ENCODE data around the gene VCP.

The VCP gene

DNA sequence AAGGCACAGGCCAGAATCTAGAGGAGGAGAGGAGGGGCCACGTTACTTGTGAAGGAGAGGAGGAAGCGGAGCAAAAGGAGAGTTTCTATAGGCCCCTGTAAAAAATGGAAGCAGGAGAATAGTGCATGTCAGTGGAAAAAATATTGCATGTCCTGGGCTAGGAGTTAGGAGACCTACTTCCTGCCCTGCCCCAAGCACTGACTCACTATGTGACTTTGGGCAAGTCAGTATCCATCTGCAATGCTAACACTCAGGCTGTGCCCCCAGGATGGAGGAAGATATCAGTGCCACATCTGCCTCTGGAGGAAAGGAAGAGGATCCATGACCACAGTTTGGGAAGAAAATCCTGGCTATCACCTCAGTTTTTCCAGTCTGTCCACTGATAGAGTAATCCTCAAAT lies 17.0 kb upstream of the VCP start:
- Mint-ChIP-seq H3K4me1 (ENCODE audit: low read depth) (peaks cover 8% of the 10 kb centered on the region), H3K9me3 (no peaks in the 10 kb centered on the region), H3K27me3 (no peaks in the 10 kb centered on the region), H3K27ac (no peak overlapping the region), H3K4me3 (no peak overlapping the region), H3K36me3 (ENCODE audit: low read depth) (peaks cover 83% of the 10 kb centered on the region)
- intact Hi-C loops (cut with micrococcal nuclease), result no loop called here

DNA sequence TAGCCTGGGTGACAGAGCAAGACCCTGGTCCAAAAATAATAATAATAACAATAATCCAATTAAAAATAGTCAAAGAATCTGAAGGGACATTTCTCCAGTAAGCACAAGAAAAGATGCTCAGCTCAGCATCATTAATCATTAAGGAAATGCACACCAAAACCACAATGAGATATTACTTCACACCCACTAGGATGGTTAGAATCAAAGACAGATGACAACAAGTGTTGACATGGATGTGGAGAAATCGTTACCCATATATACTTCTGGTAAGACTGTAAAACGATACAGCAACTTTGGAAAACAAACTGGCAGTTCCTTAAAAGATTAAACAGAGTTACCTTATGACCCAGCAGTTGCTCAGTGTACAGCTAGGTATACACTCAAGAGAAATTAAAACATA lies 12.7 kb upstream of the VCP start:
- H3K27me3 Mint-ChIP-seq, result no peaks in the 10 kb centered on the region
- H3K36me3 Mint-ChIP-seq (ENCODE audit: low read depth), result peaks cover 40% of the 10 kb centered on the region
- H3K27ac Mint-ChIP-seq, result no peak overlapping the region
- intact Hi-C loops (cut with micrococcal nuclease), result no loop called here
- no peak overlapping the region for H3K4me3 Mint-ChIP-seq
- no peaks in the 10 kb centered on the region for H3K4me1 Mint-ChIP-seq (ENCODE audit: low read depth)
- no peaks in the 10 kb centered on the region for H3K9me3 Mint-ChIP-seq

DNA sequence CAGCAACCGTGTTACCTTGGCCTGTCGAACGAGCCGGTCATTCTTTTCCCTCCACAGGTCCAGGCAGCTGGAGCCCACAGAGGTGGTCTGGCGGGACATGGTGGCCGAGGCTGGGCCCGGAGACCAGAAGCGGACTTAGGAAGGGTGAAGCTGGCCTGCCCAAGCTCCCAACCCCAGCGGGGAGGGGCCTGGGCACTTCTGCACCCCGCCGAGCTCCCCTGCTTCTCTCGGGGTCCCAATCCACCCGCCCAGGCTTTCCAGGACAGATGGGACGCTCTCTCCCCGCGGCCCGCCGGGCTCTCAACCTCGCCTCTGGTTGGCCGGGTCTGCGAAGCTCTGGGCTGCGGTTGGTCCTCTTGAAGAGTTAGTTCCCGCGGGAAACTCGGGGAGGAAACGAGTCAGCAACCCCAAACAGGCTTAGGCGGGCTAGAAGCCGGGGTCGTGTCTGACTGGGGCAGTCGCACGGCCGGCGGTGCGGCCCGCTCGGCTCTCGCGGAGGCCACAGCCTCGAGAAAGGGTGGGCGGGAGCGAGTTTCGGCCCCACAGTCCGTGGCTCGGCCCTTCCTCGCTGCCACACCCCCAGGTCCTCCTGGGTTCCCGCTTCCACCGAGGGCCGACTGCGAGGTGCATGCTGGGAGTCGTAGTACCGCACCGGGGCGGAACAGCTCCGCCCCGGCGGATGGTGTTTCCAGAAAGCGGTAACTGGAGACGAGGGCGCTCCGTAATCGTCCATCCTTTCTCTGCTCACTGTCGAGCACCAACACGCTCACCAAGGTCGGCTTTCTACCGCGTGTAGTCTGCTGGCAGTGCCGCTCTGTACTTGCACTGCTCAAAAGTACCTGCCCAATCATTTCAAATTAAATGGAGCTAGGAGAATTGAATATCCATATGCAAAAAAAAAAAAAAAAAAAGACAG lies 7.3 kb upstream of the VCP start, which contains the start of gene FANCG:
FANCG (minus strand) TSS at position 517 of the 916 bp plus-strand sequence; CDS start at position 99, 418 bp downstream.
- Mint-ChIP-seq H3K9me3 (no peaks in the 10 kb centered on the region), H3K27ac (peak within 1 kb of the TSS; percentile 89), H3K36me3 (ENCODE audit: low read depth) (peaks cover 22% of the 10 kb centered on the region), H3K4me3 (peak within 1 kb of the TSS; percentile 92), H3K27me3 (no peaks in the 10 kb centered on the region), H3K4me1 (ENCODE audit: low read depth) (peaks cover 26% of the 10 kb centered on the region)
- intact Hi-C loops (cut with micrococcal nuclease), result loop anchor here (2.0 kb wide), 1 partner anchor 17 kb away; the partner anchor contains the start of gene PIGO

DNA sequence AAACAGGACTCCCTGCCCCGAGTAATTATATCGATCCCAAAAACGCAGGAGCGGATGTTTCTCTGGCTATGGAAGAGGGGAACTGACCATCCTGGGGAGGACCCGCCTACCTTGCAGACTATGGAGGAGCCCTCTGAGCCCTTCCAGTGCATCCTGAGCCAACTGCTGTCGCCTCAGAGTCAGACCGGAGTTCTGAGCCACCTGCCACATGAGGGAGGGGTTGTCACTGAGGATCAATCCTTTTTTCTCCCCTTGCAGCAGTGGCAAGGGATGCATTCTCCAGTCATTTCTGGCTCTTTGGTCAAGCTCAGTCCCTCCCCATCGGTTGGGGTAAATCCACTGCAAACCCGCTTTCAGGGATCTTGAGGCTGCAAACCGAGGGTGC lies 6.6 kb upstream of the VCP start:
- intact Hi-C loops (cut with micrococcal nuclease), result no loop called here
- H3K27me3 Mint-ChIP-seq, result no peaks in the 10 kb centered on the region
- no peaks in the 10 kb centered on the region for H3K9me3 Mint-ChIP-seq
- H3K4me3 Mint-ChIP-seq, result peak overlapping the region; percentile 92
- H3K36me3 Mint-ChIP-seq (ENCODE audit: low read depth), result peaks cover 28% of the 10 kb centered on the region
- peak overlapping the region; percentile 89 for H3K27ac Mint-ChIP-seq
- H3K4me1 Mint-ChIP-seq (ENCODE audit: low read depth), result peaks cover 26% of the 10 kb centered on the region

DNA sequence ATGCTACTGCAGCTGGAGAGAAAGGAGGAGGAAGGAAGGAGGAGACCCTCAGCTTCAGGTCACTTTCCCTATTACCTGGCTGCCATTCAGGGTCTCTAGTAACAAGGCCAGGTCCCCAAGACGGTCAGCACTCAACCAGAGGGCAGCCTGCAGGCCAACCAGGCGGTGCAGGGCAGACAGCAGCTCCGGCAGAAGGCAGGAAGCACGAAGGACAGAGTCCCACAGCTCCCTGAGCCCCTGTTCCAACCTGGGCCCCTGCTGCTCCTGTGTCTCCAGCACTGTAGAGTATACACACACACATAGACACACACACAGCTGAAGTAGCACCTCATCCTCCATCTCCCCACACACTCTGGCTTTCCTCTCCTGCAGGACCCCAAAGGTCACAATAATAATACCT lies 5.6 kb upstream of the VCP start:
- no peaks in the 10 kb centered on the region for H3K27me3 Mint-ChIP-seq
- peak overlapping the region; percentile 92 for H3K4me3 Mint-ChIP-seq
- H3K9me3 Mint-ChIP-seq, result no peaks in the 10 kb centered on the region
- H3K36me3 Mint-ChIP-seq (ENCODE audit: low read depth), result peaks cover 33% of the 10 kb centered on the region
- H3K27ac Mint-ChIP-seq, result no peak overlapping the region
- intact Hi-C loops (cut with micrococcal nuclease), result no loop called here
- H3K4me1 Mint-ChIP-seq (ENCODE audit: low read depth), result peaks cover 28% of the 10 kb centered on the region

DNA sequence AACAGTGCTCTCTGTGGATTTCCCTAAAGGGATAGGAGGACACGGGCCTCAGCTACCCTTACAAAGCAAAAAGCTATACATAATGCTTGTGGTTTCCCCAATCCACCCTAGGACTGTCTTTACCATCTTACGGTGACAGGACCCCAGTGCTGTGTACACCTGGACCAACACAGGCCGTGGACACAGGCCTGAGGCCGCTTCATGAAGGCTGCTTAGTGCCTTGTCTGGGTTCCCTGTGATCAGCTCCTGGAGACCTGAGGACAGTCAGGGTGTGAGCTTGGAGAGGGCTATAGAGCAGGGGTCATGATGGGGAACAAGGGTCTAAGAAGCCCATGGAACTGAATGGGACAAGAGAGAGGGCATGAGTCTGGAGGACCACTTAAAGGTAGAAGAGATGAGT lies 4.4 kb upstream of the VCP start:
- intact Hi-C loops (cut with micrococcal nuclease), result no loop called here
- Mint-ChIP-seq H3K4me1 (ENCODE audit: low read depth) (peaks cover 31% of the 10 kb centered on the region), H3K9me3 (no peaks in the 10 kb centered on the region), H3K27ac (no peak overlapping the region), H3K36me3 (ENCODE audit: low read depth) (peaks cover 40% of the 10 kb centered on the region), H3K4me3 (no peak overlapping the region), H3K27me3 (no peaks in the 10 kb centered on the region)

DNA sequence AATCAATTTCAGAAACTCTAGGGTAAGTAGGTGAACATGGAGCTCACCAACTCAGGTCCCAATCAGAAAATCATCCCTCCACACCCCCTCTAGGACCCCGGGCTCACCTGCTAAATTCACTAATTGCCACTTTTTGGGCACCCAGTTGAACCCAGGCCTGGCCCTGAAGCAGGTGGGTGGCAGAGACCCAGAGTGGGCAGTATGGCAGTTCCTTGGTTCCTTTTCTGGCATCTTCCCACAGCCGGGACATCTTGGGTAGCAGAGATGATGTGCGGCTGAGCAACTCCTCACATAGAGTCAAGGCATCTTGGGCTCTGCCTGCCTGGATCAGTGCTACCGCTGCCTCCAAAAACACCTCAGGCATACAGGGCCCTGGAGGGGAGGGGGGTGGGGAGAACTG lies 2.9 kb upstream of the VCP start:
- no peak overlapping the region for H3K27ac Mint-ChIP-seq
- intact Hi-C loops (cut with micrococcal nuclease), result no loop called here
- no peaks in the 10 kb centered on the region for H3K9me3 Mint-ChIP-seq
- peaks cover 37% of the 10 kb centered on the region for H3K4me1 Mint-ChIP-seq (ENCODE audit: low read depth)
- H3K36me3 Mint-ChIP-seq (ENCODE audit: low read depth), result peaks cover 51% of the 10 kb centered on the region
- H3K4me3 Mint-ChIP-seq, result no peak overlapping the region
- H3K27me3 Mint-ChIP-seq, result no peaks in the 10 kb centered on the region

DNA sequence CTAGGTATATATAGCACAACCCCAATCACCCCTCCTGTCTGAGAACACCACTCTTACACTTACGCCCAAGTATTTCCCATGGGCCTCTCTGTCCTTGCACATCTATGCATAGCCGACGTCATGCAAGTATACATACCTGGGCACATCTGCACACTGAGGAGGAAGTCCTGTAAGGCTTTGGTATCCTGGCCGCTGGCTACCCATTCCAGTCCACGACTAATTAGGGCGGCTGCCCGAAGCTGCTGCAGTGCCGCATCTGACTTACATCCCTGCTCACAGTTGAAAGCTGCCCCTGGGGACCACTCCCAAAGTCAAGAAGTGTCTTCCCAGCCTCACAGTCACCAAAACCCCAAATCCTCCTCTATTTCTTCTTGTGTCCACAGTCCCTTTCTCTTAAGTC lies 2.4 kb upstream of the VCP start:
- intact Hi-C loops (cut with micrococcal nuclease), result loop anchor here (5.0 kb wide), 1 partner anchor 407 kb away; a partner anchor contains a TSS

DNA sequence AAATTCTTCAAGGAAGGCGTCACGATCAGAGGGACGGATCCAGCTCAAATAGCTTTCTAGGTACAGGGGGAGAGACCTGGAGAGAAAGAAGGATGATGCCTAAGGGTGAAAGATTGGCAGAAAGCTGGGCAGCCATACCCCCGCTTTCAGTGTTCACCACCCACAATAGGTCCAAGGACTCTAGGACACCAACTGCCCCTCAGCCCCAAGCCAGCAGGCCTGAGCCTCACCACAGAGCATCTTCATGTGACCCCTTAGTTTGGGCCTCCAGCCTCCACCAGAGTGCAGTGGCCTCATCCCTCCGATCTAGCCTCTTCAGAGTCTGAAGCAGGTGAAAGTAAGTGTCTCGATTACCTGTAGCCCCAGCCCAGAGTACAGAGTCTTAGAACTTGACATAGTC lies 1.7 kb upstream of the VCP start:
- H3K4me1 Mint-ChIP-seq (ENCODE audit: low read depth), result peaks cover 41% of the 10 kb centered on the region
- H3K27me3 Mint-ChIP-seq, result no peaks in the 10 kb centered on the region
- no peak overlapping the region for H3K27ac Mint-ChIP-seq
- H3K36me3 Mint-ChIP-seq (ENCODE audit: low read depth), result peaks cover 56% of the 10 kb centered on the region
- no peaks in the 10 kb centered on the region for H3K9me3 Mint-ChIP-seq
- no peak overlapping the region for H3K4me3 Mint-ChIP-seq
- intact Hi-C loops (cut with micrococcal nuclease), result loop anchor here (5.0 kb wide), 1 partner anchor 407 kb away; a partner anchor contains a TSS

More for the DNA sequence above, 2.4 kb upstream of the VCP start:
- H3K27ac Mint-ChIP-seq, result no peak overlapping the region
- H3K4me1 Mint-ChIP-seq (ENCODE audit: low read depth), result peaks cover 42% of the 10 kb centered on the region
- H3K9me3 Mint-ChIP-seq, result no peaks in the 10 kb centered on the region
- no peaks in the 10 kb centered on the region for H3K27me3 Mint-ChIP-seq
- H3K4me3 Mint-ChIP-seq, result no peak overlapping the region
- H3K36me3 Mint-ChIP-seq (ENCODE audit: low read depth), result peaks cover 56% of the 10 kb centered on the region

DNA sequence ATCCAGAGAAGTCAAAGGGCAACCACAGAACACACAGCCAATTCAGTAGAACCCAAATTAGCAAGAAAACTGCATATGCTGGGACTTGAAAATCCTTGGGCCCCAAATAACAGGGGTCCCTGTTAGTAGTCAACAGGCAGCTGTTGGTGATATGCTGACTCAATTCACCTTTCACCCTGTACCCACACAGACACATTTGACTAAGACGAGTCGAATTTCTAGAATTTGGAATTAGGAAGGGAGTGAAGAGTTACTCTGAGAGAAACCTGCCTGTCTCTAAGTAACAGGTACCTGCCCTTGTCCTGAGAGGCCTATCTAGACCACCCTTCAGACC lies 821 bp upstream of the VCP start:
- H3K36me3 Mint-ChIP-seq (ENCODE audit: low read depth), result peaks cover 62% of the 10 kb centered on the region

DNA sequence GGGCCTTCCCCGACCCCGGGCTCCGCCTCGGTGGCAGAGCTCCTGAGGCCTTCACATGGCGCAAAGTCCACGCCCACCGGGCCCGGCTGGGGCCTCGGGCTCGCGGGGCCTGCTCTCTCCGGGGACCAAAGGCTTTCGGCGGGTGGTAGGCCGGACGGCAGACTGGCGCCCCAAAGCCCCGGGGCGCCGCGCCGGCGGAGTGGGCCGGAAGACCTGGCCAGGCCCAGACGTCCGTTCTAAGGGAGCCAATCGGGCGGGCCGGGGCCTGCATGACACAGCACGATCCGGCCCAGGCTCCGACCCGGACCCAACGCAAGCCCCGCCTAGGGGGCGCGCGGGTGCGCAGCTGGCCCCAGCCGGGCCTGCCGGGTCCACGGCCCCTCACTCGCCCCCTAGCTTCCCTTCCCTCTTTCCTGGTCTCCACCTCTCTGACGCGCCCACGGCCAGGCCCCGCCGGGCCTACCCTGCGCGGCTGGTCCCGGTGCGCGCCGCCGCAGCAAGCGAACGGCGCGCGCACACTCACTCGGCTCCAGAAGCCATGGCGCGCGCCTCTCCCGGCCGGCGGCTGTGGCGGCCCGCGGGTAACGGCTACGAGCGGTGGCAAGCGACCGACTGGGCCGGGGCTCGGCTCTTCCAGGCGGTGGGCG lies 488 bp downstream of the VCP start:
- Mint-ChIP-seq H3K9me3 (no peaks in the 10 kb centered on the region), H3K4me1 (ENCODE audit: low read depth) (peaks cover 36% of the 10 kb centered on the region)

More for the DNA sequence above, 821 bp upstream of the VCP start:
- Mint-ChIP-seq H3K9me3 (no peaks in the 10 kb centered on the region), H3K27me3 (no peaks in the 10 kb centered on the region), H3K4me3 (peak overlapping the region; percentile 82), H3K27ac (peak overlapping the region; percentile 96), H3K4me1 (ENCODE audit: low read depth) (peaks cover 39% of the 10 kb centered on the region)
- intact Hi-C loops (cut with micrococcal nuclease), result loop anchor here (5.0 kb wide), 1 partner anchor 406 kb away; a partner anchor contains a TSS

DNA sequence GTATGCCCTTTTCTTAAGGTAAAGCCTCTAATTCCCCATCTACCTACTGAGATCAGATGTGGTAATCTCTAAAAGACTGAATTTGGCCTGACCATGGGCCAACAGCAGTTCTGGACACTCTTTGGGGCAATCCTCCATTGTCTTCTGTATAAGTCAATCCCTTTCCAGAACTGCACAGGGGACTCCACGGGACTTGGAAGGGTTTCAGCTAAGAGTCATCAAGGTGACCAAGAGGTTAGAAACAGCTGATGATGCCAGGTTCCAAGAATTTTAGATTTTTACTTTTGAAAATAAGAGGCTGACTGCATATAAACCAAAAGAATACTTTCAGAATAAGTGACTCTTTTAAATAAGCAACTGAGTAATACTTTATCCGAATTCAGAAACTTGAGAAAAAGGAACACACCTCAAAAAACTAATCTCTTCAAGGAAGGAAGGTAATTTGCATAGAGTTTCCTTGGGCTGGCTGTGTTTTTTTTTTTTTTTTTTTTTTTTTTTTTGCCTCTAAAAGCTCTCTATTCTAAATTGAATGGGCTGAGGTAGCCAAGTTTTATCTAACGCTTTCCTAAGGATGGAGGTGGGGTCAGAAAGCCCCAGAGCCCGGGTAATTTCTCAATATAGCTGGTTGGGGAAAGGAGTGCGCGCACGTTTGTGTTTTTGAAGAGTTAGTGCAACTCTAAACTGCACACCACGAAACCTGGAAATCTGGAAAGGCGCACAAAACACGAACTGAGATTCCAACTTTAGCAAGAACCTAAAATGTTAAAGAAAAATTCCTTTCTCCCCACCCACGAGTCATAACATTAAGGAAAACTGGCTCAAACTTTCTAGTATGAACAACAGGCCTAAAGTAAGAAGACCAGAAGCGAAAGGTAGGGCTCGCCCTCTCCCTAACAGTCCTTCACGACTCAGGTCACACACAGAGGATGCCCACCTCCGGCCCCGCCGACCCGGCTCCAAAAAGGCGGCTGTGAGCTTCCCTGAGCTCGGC lies 1.3 kb downstream of the VCP start:
- intact Hi-C loops (cut with micrococcal nuclease), result loop anchor here (5.0 kb wide), 1 partner anchor 404 kb away; a partner anchor contains a TSS
- Mint-ChIP-seq H3K9me3 (no peaks in the 10 kb centered on the region), H3K27ac (peak overlapping the region; percentile 96), H3K27me3 (no peaks in the 10 kb centered on the region), H3K4me1 (ENCODE audit: low read depth) (peaks cover 33% of the 10 kb centered on the region), H3K4me3 (peak overlapping the region; percentile 82), H3K36me3 (ENCODE audit: low read depth) (peaks cover 76% of the 10 kb centered on the region)

More for the DNA sequence above, 488 bp downstream of the VCP start:
- Mint-ChIP-seq H3K27ac (peak overlapping the region; percentile 96), H3K27me3 (no peaks in the 10 kb centered on the region), H3K36me3 (ENCODE audit: low read depth) (peaks cover 73% of the 10 kb centered on the region), H3K4me3 (peak overlapping the region; percentile 82)
- intact Hi-C loops (cut with micrococcal nuclease), result loop anchor here (1.0 to 5.0 kb wide), 2 partner anchors 83 to 405 kb away; partner anchors contain the start of gene DNAJB5

DNA sequence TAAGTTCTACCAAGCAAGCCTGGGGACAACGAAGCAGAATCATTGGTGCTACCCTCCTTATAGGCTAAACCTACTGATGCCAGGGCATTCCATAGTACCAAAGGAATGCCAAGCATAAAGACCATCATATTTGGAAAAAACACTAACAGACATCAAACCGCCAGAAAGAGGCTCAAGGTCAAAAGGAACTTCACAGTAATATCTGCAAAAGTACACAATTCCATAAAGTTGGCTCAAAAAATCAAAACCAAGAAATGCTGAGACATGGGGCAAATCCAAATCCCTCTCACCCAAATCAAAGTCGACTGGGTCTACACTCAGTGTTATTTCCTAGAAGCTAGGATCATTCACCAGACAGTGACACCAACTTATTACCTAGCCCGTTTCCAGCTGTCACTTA lies 3.4 kb downstream of the VCP start:
- Mint-ChIP-seq H3K4me3 (no peak overlapping the region), H3K36me3 (ENCODE audit: low read depth) (peaks cover 73% of the 10 kb centered on the region), H3K9me3 (no peaks in the 10 kb centered on the region), H3K4me1 (ENCODE audit: low read depth) (peaks cover 33% of the 10 kb centered on the region), H3K27ac (no peak overlapping the region), H3K27me3 (no peaks in the 10 kb centered on the region)
- intact Hi-C loops (cut with micrococcal nuclease), result no loop called here
